GM04503 (cell line): Measurements from ENCODE around the gene HSBP1L1.
"Not testable (repeated sequence)": the region's sequence is repeated elsewhere in the genome, so short reads cannot be mapped to it uniquely, and the experiment has no call there.

Experiments
- DNase-seq: peaks from one replicate; pipeline ENCODE4 v3.0.0-alpha.2; 2012; ENCODE audit warnings: low read depth

Gene HSBP1L1

GRCh38 chr18:79986726-79987125 is 22.3 kb downstream of the HSBP1L1 start:
- DNase-seq = no peak

GRCh38 chr18:79987566-79987965 is 23.1 kb downstream of the HSBP1L1 start:
- no peak for DNase-seq

GRCh38 chr18:79988071-79988450 is 23.6 kb downstream of the HSBP1L1 start:
- DNase-seq = no peak

GRCh38 chr18:79988451-79989194 is 24.2 kb downstream of the HSBP1L1 start, which contains the start of gene TXNL4A:
TXNL4A (minus strand) TSS chr18:79988563; CDS start chr18:79988392, 171 bp downstream.
- DNase-seq = no peak

- no peak for DNase-seq
Observed at GRCh38 chr18:79989195-79989497, 24.7 kb downstream of the HSBP1L1 start.

- DNase-seq = peak; percentile 34
Observed at GRCh38 chr18:79991494-79991893, 27.1 kb downstream of the HSBP1L1 start.

GRCh38 chr18:79999701-80000100 is 35.3 kb downstream of the HSBP1L1 start:
- not testable (repeated sequence) for DNase-seq

- no peak for DNase-seq
Observed at GRCh38 chr18:80000877-80001276, 36.4 kb downstream of the HSBP1L1 start.

- DNase-seq = no peak
Observed at GRCh38 chr18:80002468-80002867, 38.0 kb downstream of the HSBP1L1 start.

- DNase-seq = no peak
Observed at GRCh38 chr18:80004600-80005342, 40.3 kb downstream of the HSBP1L1 start.

GRCh38 chr18:80006724-80007123 is 42.3 kb downstream of the HSBP1L1 start:
- DNase-seq = no peak

GRCh38 chr18:80009661-80010550 is 45.5 kb downstream of the HSBP1L1 start:
- peak; percentile 95 for DNase-seq

- DNase-seq = no peak
Observed at GRCh38 chr18:80010551-80010906, 46.1 kb downstream of the HSBP1L1 start.

- DNase-seq = not testable (repeated sequence)
Observed at GRCh38 chr18:80011496-80012137, 47.2 kb downstream of the HSBP1L1 start.

- DNase-seq = no peak
Observed at GRCh38 chr18:80012714-80013113, 48.3 kb downstream of the HSBP1L1 start.
